ENCODE data around the gene LSG1. TPM values are rescaled to one million over a fixed set of nuclear protein-coding genes. Genes with fewer than 3 reads are reported as not detected.
A peak's percentile ranks its signal among the peaks of the same experiment; 100 is the strongest.

Gene LSG1
- total and polyA plus RNA-seq, 2 of the 13 experiments (the other 11 are each of a cell fraction or from before 2014, with no cell fraction given): 21.4 to 32.1 TPM

DNA sequence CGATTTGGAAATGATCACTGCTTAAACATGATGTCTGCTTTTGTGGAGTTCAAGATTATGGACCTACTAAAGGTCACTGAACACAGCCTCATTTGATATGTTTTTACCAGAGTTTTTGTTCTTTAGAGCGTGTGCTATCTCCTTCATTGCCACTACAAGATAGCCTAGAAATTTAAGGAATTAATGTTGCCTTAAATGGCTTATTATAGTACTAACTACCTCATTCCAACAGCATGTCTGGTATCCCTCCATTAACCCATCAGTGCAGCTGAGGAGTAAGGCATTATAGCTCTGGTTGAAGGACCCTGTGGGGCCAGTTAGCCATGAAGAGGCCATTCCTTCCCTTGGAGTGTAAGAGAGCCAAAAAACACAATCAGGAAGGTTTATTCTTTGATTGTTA, 11.4 kb upstream of the LSG1 start:
- Histone ChIP-seq H3K4me2 (ENCODE audit: low read depth, low read length) (peak overlapping the region; percentile 86), H3K9ac (ENCODE audit: insufficient read depth, low read depth, low read length) (no peak overlapping the region), H3K27ac (ENCODE audit: extremely low read length, insufficient read depth, low read length) (no peak overlapping the region), H3K27me3 (ENCODE audit: control insufficient read depth in 1 of 2, insufficient read depth in 2 of 2, low read length in 2 of 2) (peaks cover 0 to 31% of the 10 kb centered on the region in 2 experiments; a peak in 1 of 5 replicates), H2AFZ (ENCODE audit: low read length) (no peak overlapping the region), H3K79me2 (ENCODE audit: insufficient read depth, low read length) (no peaks in the 10 kb centered on the region), H3K9me3 (ENCODE audit: low read length) (no peaks in the 10 kb centered on the region), H3K4me1 (ENCODE audit: insufficient read depth, low read length) (peaks cover 56% of the 10 kb centered on the region), H3K4me3 (replicated peaks in 1 of 3; ENCODE audit: insufficient read depth in 1 of 3, low read depth in 2 of 3, low read length in 3 of 3) (peak overlapping the region in 1 of 3 experiments; percentile 59; a peak in 1 of 6 replicates), H3K36me3 (replicated peaks in 1 of 2; ENCODE audit: control insufficient read depth in 1 of 2, insufficient read depth in 2 of 2, low read length in 2 of 2) (no peaks in the 10 kb centered on the region), H4K20me1 (ENCODE audit: insufficient read depth, low read length) (no peaks in the 10 kb centered on the region)
- FAIRE-seq (no peak), ATAC-seq (no peak), DNase-seq (ENCODE audit: low spot score) (no peak)
- WGBS (ENCODE audit: low lambda C conversion rate): 24% methylated on average over 2 of the region's 2 CpGs
- no TSS peak for BruUV-seq (replicated peaks)
- intact Hi-C loops (cut with micrococcal nuclease; ENCODE audit: unreplicated experiment): loop anchor here (2.0 to 10.0 kb wide), 6 partner anchors 61 to 841 kb away; no protein-coding TSS in a partner anchor
- TF ChIP-seq EZH2 (conservative IDR thresholded peaks at IDR 0.05; ENCODE audit: low read depth, low read length): no peak
- TF ChIP-seq SPEN (CRISPR knock-in tag; IDR thresholded peaks at IDR 0.05; ENCODE audit: low read depth): no peak
- TF ChIP-seq, protein P1, sequence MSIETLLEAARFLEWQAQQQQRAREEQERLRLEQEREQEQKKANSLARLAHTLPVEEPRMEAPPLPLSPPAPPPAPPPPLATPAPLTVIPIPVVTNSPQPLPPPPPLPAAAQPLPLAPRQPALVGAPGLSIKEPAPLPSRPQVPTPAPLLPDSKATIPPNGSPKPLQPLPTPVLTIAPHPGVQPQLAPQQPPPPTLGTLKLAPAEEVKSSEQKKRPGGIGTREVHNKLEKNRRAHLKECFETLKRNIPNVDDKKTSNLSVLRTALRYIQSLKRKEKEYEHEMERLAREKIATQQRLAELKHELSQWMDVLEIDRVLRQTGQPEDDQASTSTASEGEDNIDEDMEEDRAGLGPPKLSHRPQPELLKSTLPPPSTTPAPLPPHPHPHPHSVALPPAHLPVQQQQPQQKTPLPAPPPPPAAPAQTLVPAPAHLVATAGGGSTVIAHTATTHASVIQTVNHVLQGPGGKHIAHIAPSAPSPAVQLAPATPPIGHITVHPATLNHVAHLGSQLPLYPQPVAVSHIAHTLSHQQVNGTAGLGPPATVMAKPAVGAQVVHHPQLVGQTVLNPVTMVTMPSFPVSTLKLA (IDR thresholded peaks at IDR 0.05): no peak
- POLR2A ChIA-PET: interaction anchor here (1.2 to 2.6 kb wide), 4 partner anchors 9 to 587 kb away, joined by 3 to 19 read pairs (median 8); partner anchors contain the start of genes LSG1 and XXYLT1
- CTCF ChIA-PET (ENCODE audit: low intra/inter-chr PET ratio, low total read pairs): interaction anchor here (1.5 to 1.9 kb wide), 3 partner anchors 11 to 577 kb away, joined by 4 to 13 read pairs (median 5); partner anchors contain the start of gene LSG1
- in situ Hi-C loops (cut with HindIII; ENCODE audit: extremely low pct_ligation_motif_present, low pct_unique_long_range_greater_than_20kb): loop anchor here (10.0 kb wide), 2 partner anchors 61 to 271 kb away; no protein-coding TSS in a partner anchor

DNA sequence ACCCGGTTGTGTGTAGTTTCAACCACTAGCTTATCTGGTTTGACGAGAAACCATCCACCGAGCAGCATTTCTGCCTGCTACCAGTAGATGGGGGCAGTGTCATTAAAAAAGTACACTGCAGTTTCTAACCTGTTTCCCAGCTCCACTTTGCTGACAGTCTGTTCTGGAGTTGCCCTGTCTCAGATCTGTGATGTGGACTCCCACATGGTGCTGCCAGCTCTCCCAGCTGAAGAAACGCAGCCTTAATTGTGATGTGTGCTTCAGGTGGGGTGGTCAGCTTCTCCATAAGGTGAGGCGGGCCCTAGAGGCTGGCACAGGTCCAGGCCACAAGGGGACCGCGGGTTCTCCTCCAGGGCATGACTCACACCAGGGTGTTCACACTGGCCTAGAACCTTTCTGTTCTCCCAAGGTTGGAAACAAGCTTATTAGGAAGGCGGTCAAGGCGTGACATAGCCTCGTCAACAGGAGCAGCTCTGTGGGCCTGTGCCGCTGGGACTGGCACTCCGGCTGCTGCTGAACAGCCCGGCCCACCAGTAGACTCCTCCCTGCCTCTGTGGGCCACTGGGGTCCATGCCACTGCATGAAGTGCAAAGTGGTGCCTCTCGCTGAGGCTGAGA, 10.8 kb upstream of the LSG1 start:
- no peak overlapping the region for H3K27ac ChIP-seq (ENCODE audit: extremely low read length, insufficient read depth, low read length)
- CTCF ChIA-PET (ENCODE audit: low intra/inter-chr PET ratio, low total read pairs): interaction anchor here (0.9 to 1.9 kb wide), 6 partner anchors 11 to 578 kb away, joined by 3 to 13 read pairs (median 4); partner anchors contain the start of gene LSG1
- peak overlapping the region in 1 of 3 experiments; percentile 59; a peak in 3 of 6 replicates for H3K4me3 ChIP-seq (replicated peaks in 1 of 3; ENCODE audit: insufficient read depth in 1 of 3, low read depth in 2 of 3, low read length in 3 of 3)
- WGBS (ENCODE audit: low lambda C conversion rate): 3% methylated on average over 5 of the region's 14 CpGs
- no peaks in the 10 kb centered on the region for H4K20me1 ChIP-seq (ENCODE audit: insufficient read depth, low read length)
- in situ Hi-C loops (cut with HindIII; ENCODE audit: extremely low pct_ligation_motif_present, low pct_unique_long_range_greater_than_20kb) (loop anchor here (10.0 kb wide), 2 partner anchors 62 to 272 kb away; no protein-coding TSS in a partner anchor), intact Hi-C loops (cut with micrococcal nuclease; ENCODE audit: unreplicated experiment) (loop anchor here (2.0 to 10.0 kb wide), 6 partner anchors 62 to 842 kb away; no protein-coding TSS in a partner anchor)
- H3K36me3 ChIP-seq (replicated peaks in 1 of 2; ENCODE audit: control insufficient read depth in 1 of 2, insufficient read depth in 2 of 2, low read length in 2 of 2): no peaks in the 10 kb centered on the region
- H3K27me3 ChIP-seq (ENCODE audit: control insufficient read depth in 1 of 2, insufficient read depth in 2 of 2, low read length in 2 of 2): peaks cover 0 to 31% of the 10 kb centered on the region in 2 experiments; a peak in 1 of 5 replicates
- no peak overlapping the region for H2AFZ ChIP-seq (ENCODE audit: low read length)
- H3K79me2 ChIP-seq (ENCODE audit: insufficient read depth, low read length): no peaks in the 10 kb centered on the region
- H3K9me3 ChIP-seq (ENCODE audit: low read length): no peaks in the 10 kb centered on the region
- peak overlapping the region; percentile 86 for H3K4me2 ChIP-seq (ENCODE audit: low read depth, low read length)
- peak; percentile 99 for FAIRE-seq
- POLR2A ChIA-PET: interaction anchor here (0.6 to 2.6 kb wide), 9 partner anchors 9 to 860 kb away, joined by 3 to 19 read pairs (median 4); partner anchors contain the start of genes LSG1, PPP1R2 and XXYLT1
- BruUV-seq (replicated peaks): no TSS peak
- H3K4me1 ChIP-seq (ENCODE audit: insufficient read depth, low read length): peaks cover 50% of the 10 kb centered on the region
- peak; percentile 83 for DNase-seq (ENCODE audit: low spot score)
- H3K9ac ChIP-seq (ENCODE audit: insufficient read depth, low read depth, low read length): no peak overlapping the region
- ATAC-seq: peak; percentile 84
- TF ChIP-seq JUND (CRISPR knock-in tag; IDR thresholded peaks at IDR 0.05): peak; percentile 27; the same call in 1 of the 2 replicates
- TF ChIP-seq, protein P2, sequence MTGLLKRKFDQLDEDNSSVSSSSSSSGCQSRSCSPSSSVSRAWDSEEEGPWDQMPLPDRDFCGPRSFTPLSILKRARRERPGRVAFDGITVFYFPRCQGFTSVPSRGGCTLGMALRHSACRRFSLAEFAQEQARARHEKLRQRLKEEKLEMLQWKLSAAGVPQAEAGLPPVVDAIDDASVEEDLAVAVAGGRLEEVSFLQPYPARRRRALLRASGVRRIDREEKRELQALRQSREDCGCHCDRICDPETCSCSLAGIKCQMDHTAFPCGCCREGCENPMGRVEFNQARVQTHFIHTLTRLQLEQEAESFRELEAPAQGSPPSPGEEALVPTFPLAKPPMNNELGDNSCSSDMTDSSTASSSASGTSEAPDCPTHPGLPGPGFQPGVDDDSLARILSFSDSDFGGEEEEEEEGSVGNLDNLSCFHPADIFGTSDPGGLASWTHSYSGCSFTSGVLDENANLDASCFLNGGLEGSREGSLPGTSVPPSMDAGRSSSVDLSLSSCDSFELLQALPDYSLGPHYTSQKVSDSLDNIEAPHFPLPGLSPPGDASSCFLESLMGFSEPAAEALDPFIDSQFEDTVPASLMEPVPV (CRISPR knock-in tag; IDR thresholded peaks at IDR 0.05): peak; percentile 63; the same call in 1 of the 2 replicates
- no peak for TF ChIP-seq ZNF207 (IDR thresholded peaks at IDR 0.05; ENCODE audit: borderline replicate concordance)
- TF ChIP-seq ZNF282 (IDR thresholded peaks at IDR 0.05; ENCODE audit: partially characterized antibody): no peak
- TF ChIP-seq, protein P3, sequence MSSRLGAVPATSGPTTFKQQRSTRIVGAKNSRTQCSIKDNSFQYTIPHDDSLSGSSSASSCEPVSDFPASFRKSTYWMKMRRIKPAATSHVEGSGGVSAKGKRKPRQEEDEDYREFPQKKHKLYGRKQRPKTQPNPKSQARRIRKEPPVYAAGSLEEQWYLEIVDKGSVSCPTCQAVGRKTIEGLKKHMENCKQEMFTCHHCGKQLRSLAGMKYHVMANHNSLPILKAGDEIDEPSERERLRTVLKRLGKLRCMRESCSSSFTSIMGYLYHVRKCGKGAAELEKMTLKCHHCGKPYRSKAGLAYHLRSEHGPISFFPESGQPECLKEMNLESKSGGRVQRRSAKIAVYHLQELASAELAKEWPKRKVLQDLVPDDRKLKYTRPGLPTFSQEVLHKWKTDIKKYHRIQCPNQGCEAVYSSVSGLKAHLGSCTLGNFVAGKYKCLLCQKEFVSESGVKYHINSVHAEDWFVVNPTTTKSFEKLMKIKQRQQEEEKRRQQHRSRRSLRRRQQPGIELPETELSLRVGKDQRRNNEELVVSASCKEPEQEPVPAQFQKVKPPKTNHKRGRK (CRISPR knock-in tag; IDR thresholded peaks at IDR 0.05): no peak
- no peak for TF ChIP-seq ZSCAN21 (CRISPR knock-in tag; IDR thresholded peaks at IDR 0.05; ENCODE audit: borderline replicate concordance)
- 0 out of 2 replicates have a peak, but pooled peaks have one; percentile 28 for TF ChIP-seq SPEN (CRISPR knock-in tag; IDR thresholded peaks at IDR 0.05; ENCODE audit: low read depth)
- no peak for TF ChIP-seq HIVEP1 (CRISPR knock-in tag; IDR thresholded peaks at IDR 0.05)

Measured in HepG2 (cell line).